Brain microvascular endothelial cell (primary cell): ENCODE data around the gene CXCL16.

Experiments
- DNase-seq: peaks from one replicate; pipeline ENCODE4 v3.0.0-alpha.2; 2020
- H3K27ac ChIP-seq: fragments of 250-450 bp; sonication (Bioruptor Pico); 2 replicates; pipeline ENCODE4 v1.5.1; 2020; ENCODE audit warnings: mild to moderate bottlenecking, moderate library complexity
- H3K27me3 ChIP-seq: fragments of 250-450 bp; sonication (Bioruptor Pico); replicated peaks from 2 replicates; pipeline ENCODE4 v1.5.1; 2020; ENCODE audit warnings: mild to moderate bottlenecking
- H3K36me3 ChIP-seq: fragments of 250-450 bp; sonication (Bioruptor Pico); replicated peaks from 2 replicates; pipeline ENCODE4 v1.5.1; 2020; ENCODE audit warnings: mild to moderate bottlenecking
- H3K4me3 ChIP-seq: 2 replicates; pipeline ENCODE4 v1.5.1; 2011; ENCODE audit warnings: low read depth, mild to moderate bottlenecking, control low read depth, low read length, moderate library complexity
- CTCF ChIP-seq: IDR thresholded peaks from 2 replicates; pipeline ENCODE4 v1.5.1; 2011; ENCODE audit warnings: low read depth, mild to moderate bottlenecking, moderate library complexity, low read length, control low read depth, inconsistent platforms; ENCODE audit errors: missing control alignments
- in situ Hi-C: cut with HindIII; loops from 2 replicates; pipeline ENCODE4 v1.10.0; 2017; ENCODE audit warnings: low sequenced_read_pairs, low pct_ligation_motif_present

The CXCL16 gene

GRCh38 chr17:4785311-4786105, 45.8 kb upstream of the CXCL16 start:
- no peak overlapping the region for H3K27ac ChIP-seq
- H3K36me3 ChIP-seq: no peaks in the 10 kb centered on the region
- TF ChIP-seq CTCF: no peak
- DNase-seq: no peak
- peak overlapping the region; percentile 3 for H3K4me3 ChIP-seq
- H3K27me3 ChIP-seq: peaks cover 6% of the 10 kb centered on the region
- in situ Hi-C loops: no loop called here

GRCh38 chr17:4782652-4783051, 42.9 kb upstream of the CXCL16 start:
- no peak overlapping the region for H3K4me3 ChIP-seq
- in situ Hi-C loops: no loop called here
- no peaks in the 10 kb centered on the region for H3K36me3 ChIP-seq
- DNase-seq: no peak
- H3K27me3 ChIP-seq: peaks cover 6% of the 10 kb centered on the region
- H3K27ac ChIP-seq: no peak overlapping the region
- no peak for TF ChIP-seq CTCF

- peaks cover 4% of the 10 kb centered on the region for H3K27me3 ChIP-seq
- in situ Hi-C loops: no loop called here
Measured at GRCh38 chr17:4780325-4780955, 40.7 kb upstream of the CXCL16 start.

GRCh38 chr17:4777969-4778760, 38.4 kb upstream of the CXCL16 start:
- in situ Hi-C loops: no loop called here
- peaks cover 2% of the 10 kb centered on the region for H3K27me3 ChIP-seq
- peak; percentile 13 for DNase-seq

More at GRCh38 chr17:4780325-4780955, 40.7 kb upstream of the CXCL16 start:
- H3K27ac ChIP-seq: no peak overlapping the region
- no peaks in the 10 kb centered on the region for H3K36me3 ChIP-seq
- H3K4me3 ChIP-seq: no peak overlapping the region
- no peak for TF ChIP-seq CTCF
- DNase-seq: no peak

GRCh38 chr17:4772235-4772613, 32.5 kb upstream of the CXCL16 start:
- Histone ChIP-seq H3K4me3 (no peak overlapping the region), H3K27ac (no peak overlapping the region), H3K36me3 (no peaks in the 10 kb centered on the region), H3K27me3 (peaks cover 4% of the 10 kb centered on the region)
- in situ Hi-C loops: no loop called here
- no peak for TF ChIP-seq CTCF
- no peak for DNase-seq

More at GRCh38 chr17:4777969-4778760, 38.4 kb upstream of the CXCL16 start:
- Histone ChIP-seq H3K27ac (no peak overlapping the region), H3K36me3 (no peaks in the 10 kb centered on the region), H3K4me3 (no peak overlapping the region)
- no peak for TF ChIP-seq CTCF
